ENCODE measurements around the gene SNCG. TPM values are rescaled to one million over a fixed set of nuclear protein-coding genes. Genes with fewer than 3 reads are reported as not detected.
A peak's percentile ranks its signal among the peaks of the same experiment; 100 is the strongest.

The SNCG gene
- total RNA-seq, 1 donor from 2014 or later: 104 TPM

- H3K4me1 Mint-ChIP-seq: peaks cover 51% of the 10 kb centered on the region
- peak overlapping the region; percentile 77 for H3K27ac Mint-ChIP-seq
- no peak for TF ChIP-seq CTCF (IDR thresholded peaks at IDR 0.05; ENCODE audit: unreplicated experiment)
- no peaks in the 10 kb centered on the region for H3K36me3 Mint-ChIP-seq
- peak overlapping the region; percentile 83 for H3K4me3 Mint-ChIP-seq
- no peak for DNase-seq (ENCODE audit: low spot score in 2 of 2, unreplicated experiment in 2 of 2)
- no peaks in the 10 kb centered on the region for H3K9me3 Mint-ChIP-seq
- H3K27me3 Mint-ChIP-seq (ENCODE audit: low read depth): peaks cover 7% of the 10 kb centered on the region
These were observed 12.0 kb downstream of the SNCG start for GRCh38 chr10:86970162-86970981.

GRCh38 chr10:86970982-86971231 is 12.5 kb downstream of the SNCG start:
- TF ChIP-seq CTCF (IDR thresholded peaks at IDR 0.05; ENCODE audit: unreplicated experiment): no peak
- Mint-ChIP-seq H3K27me3 (ENCODE audit: low read depth) (peaks cover 7% of the 10 kb centered on the region), H3K36me3 (no peaks in the 10 kb centered on the region), H3K9me3 (no peaks in the 10 kb centered on the region), H3K4me3 (peak overlapping the region; percentile 83), H3K27ac (peak overlapping the region; percentile 77), H3K4me1 (peaks cover 46% of the 10 kb centered on the region)
- DNase-seq (ENCODE audit: low spot score in 2 of 2, unreplicated experiment in 2 of 2): no peak

- TF ChIP-seq CTCF (IDR thresholded peaks at IDR 0.05; ENCODE audit: unreplicated experiment): no peak
- H3K27ac Mint-ChIP-seq: peak overlapping the region; percentile 98
These were observed 13.0 kb downstream of the SNCG start for GRCh38 chr10:86971232-86971991.

GRCh38 chr10:86972613-86973380 is 14.4 kb downstream of the SNCG start:
- peak overlapping the region; percentile 22 for H3K4me3 Mint-ChIP-seq
- H3K27ac Mint-ChIP-seq: peak overlapping the region; percentile 63

More at GRCh38 chr10:86971232-86971991, 13.0 kb downstream of the SNCG start:
- peak overlapping the region; percentile 83 for H3K4me3 Mint-ChIP-seq
- H3K36me3 Mint-ChIP-seq: no peaks in the 10 kb centered on the region
- peak; percentile 66 to 84 for DNase-seq (ENCODE audit: low spot score in 2 of 2, unreplicated experiment in 2 of 2)
- peaks cover 7% of the 10 kb centered on the region for H3K27me3 Mint-ChIP-seq (ENCODE audit: low read depth)
- H3K4me1 Mint-ChIP-seq: peaks cover 41% of the 10 kb centered on the region
- H3K9me3 Mint-ChIP-seq: no peaks in the 10 kb centered on the region

More at GRCh38 chr10:86972613-86973380, 14.4 kb downstream of the SNCG start:
- Mint-ChIP-seq H3K9me3 (no peaks in the 10 kb centered on the region), H3K4me1 (peaks cover 38% of the 10 kb centered on the region), H3K27me3 (ENCODE audit: low read depth) (peaks cover 7% of the 10 kb centered on the region), H3K36me3 (no peaks in the 10 kb centered on the region)
- TF ChIP-seq CTCF (IDR thresholded peaks at IDR 0.05; ENCODE audit: unreplicated experiment): no peak
- DNase-seq (ENCODE audit: low spot score in 2 of 2, unreplicated experiment in 2 of 2): no peak

Measured in mesothelial cell of epicardium (in vitro differentiated cells).